SK-MEL-5 (cell line): ENCODE results near the gene CAMK2D. TPM values are rescaled to one million over a fixed set of nuclear protein-coding genes. Genes with fewer than 3 reads are reported as not detected.

Source experiments
- DNase-seq: peaks from one replicate; pipeline ENCODE4 v3.0.0-alpha.2; 2016; ENCODE audit warnings: low read depth, low spot score
- in situ Hi-C: cut with HindIII; loops from 2 replicates; pipeline ENCODE4 v1.10.0; 2016; ENCODE audit warnings: low sequenced_read_pairs, high pct_unique_total_duplicates, low pct_unique_long_range_greater_than_20kb
- total RNA-seq: library from RNA; depleted of rRNA; stranded (reverse); fragments of >200 nt; shearing (Covaris generic); gene quantifications from 2 replicates; pipeline ENCODE4 v1.2.3, GENCODE V29; 2014

The CAMK2D gene
- total RNA-seq, 1 experiment from 2014 or later, result 19.3 TPM

- no peak for DNase-seq
- in situ Hi-C loops, result no loop called here
Measured at GRCh38 chr4:113541933-113542332, 219.6 kb downstream of the CAMK2D start.

DNA sequence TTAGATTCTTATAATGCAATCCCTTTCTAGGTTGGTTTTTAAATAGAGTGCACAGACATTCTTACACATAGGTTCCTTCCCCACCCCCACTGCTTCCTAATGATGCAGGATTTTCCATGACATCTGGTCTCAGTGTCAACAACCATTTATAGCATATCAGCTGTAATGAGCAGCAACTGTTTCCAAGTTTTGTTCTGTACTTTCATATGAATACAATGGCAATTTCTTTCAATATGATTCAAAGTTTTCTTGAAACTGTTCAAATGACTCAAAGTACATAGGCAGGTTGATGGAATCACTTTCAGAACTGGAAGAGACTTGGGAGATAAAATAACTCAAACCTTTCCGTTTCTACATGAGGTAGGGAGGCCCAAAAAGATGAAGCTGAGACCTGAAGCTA is 220.7 kb downstream of the CAMK2D start:
- in situ Hi-C loops, result no loop called here

GRCh38 chr4:113539408-113539807 is 222.1 kb downstream of the CAMK2D start:
- in situ Hi-C loops, result no loop called here
- DNase-seq, result no peak

More for the DNA sequence above, 220.7 kb downstream of the CAMK2D start:
- DNase-seq, result no peak

- in situ Hi-C loops, result no loop called here
- DNase-seq, result no peak
Measured at GRCh38 chr4:113537628-113538027, 223.9 kb downstream of the CAMK2D start.

DNA sequence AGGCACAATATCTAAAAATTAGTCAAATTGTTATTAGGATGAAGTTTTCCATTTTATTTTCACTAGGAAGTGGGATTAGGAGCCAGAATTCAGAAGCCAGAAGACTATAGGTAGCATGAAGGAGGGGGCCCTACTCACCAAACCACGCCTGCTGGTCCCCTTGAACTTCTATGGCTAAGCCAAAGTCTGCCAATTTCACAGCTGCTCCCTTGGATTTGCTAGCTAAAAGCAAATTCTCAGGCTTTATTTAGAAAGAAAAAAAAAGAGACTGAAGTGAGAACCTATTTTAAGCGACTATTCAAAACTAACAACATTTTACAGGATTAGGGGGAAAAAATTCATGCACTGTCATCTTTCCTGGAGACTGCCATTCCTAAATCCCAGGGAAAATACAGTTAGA is 224.3 kb downstream of the CAMK2D start:
- in situ Hi-C loops, result no loop called here
- no peak for DNase-seq

GRCh38 chr4:113534711-113535110 is 226.8 kb downstream of the CAMK2D start:
- in situ Hi-C loops, result no loop called here
- DNase-seq, result no peak

- in situ Hi-C loops, result no loop called here
- DNase-seq, result no peak
Measured at GRCh38 chr4:113531572-113531971, 230.0 kb downstream of the CAMK2D start.

DNA sequence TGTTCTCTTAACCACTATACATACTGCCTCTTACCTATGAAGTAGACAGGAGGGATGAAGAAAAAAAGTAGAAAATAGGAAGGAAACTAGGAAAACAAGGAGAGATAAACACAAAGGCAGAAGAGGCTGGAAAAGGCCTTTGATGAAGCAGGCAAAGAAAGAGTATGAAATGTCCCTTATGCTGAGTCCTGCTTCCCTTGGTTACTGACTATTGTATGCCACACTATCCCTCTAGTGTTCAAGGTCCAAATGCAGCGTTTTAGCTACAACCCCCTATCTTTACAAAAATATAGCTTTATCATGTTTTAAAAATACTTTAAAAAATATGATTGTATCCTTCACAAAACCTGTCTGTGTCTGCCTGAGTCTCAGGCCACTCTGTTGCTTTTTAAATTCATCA is 233.1 kb downstream of the CAMK2D start:
- DNase-seq, result no peak
- in situ Hi-C loops, result no loop called here

- in situ Hi-C loops, result no loop called here
- DNase-seq, result no peak
Measured at GRCh38 chr4:113525521-113525920, 236.0 kb downstream of the CAMK2D start.

GRCh38 chr4:113524505-113525186 is 236.9 kb downstream of the CAMK2D start:
- DNase-seq, result no peak
- in situ Hi-C loops, result no loop called here

- in situ Hi-C loops, result no loop called here
- DNase-seq, result no peak
Measured at GRCh38 chr4:113524096-113524495, 237.4 kb downstream of the CAMK2D start.

DNA sequence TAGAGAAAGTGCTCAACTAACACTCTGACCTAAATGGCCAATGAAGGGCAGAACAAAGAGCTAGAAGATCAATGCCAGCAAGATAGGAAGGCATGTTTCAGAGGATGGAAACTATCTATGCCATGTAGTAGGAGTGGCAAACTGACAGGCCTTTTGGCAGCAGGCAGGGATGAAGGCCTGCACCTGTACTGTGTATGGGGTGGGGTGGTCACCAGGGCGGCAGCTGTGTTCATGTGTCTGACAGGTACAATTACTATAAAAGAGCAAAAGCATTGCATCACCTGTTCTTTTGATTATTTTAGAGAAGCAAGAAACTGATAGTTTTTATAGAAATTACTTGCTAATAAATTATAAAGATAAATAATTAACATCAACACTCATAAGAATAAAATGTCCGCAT is 239.1 kb downstream of the CAMK2D start:
- no peak for DNase-seq
- in situ Hi-C loops, result no loop called here

- in situ Hi-C loops, result no loop called here
- no peak for DNase-seq
Measured at GRCh38 chr4:113513382-113513781, 248.2 kb downstream of the CAMK2D start.

DNA sequence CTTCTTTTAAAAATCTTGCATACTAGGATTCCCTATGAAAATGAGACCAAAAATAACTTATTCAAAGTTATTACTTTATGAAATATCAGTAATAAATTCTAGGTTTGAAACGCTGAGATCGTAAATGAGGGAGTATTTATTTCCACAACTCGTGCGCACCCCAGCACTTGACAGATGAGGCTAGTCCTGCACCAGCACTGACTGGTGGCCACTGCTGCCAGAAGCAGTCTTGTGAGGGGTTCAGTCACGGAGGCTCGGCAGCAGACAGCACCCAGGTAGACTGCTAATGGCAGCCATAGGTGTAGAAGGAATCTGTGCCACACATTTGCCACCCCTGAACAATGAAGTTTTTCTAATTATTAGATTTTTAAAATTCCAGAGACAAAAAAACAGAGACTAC is 248.7 kb downstream of the CAMK2D start:
- DNase-seq, result no peak
- in situ Hi-C loops, result no loop called here

DNA sequence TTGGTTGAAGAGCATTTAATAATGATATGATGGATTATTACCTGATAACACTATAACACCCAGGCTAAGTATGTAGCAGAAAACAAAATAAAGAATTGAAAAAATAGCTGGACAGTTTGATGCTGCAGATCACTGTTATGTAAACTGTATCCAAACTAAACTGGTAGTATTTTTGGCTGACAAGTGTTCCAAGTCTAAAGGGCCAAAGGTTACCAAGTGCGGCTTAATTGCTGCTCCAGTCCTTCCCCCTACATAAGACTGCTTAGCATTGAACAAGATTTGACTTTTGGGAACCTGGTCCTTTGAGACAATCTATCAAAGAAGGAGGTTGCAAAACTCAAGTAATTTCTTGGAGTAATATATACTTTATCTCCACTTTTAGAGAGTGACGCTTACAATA is 249.6 kb downstream of the CAMK2D start:
- in situ Hi-C loops, result no loop called here

GRCh38 chr4:113509851-113510250 is 251.7 kb downstream of the CAMK2D start:
- in situ Hi-C loops, result no loop called here
- no peak for DNase-seq

More for the DNA sequence above, 249.6 kb downstream of the CAMK2D start:
- no peak for DNase-seq

GRCh38 chr4:113505044-113505443 is 256.5 kb downstream of the CAMK2D start:
- peak; percentile 82 for DNase-seq
- in situ Hi-C loops, result no loop called here

DNA sequence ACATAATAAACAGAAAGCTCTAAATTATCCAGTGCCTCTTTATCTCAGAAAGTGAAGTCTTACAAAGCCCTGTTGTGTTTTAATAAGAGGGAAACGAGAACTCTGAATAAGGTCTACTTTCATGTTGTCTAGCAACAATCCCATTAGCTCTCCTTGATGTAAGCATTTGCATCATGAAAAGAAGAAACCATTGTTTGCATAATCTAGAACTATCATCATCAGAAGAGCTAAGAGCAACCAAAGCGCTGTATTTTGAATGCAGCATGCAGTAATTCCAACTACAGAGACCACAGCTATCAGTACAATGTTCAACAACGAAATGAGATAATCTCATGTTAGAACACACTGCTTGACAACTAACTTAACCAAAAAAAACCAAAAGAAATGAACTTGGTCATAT is 257.1 kb downstream of the CAMK2D start:
- in situ Hi-C loops, result no loop called here
- peak; percentile 75 for DNase-seq

- in situ Hi-C loops, result no loop called here
- DNase-seq, result peak; percentile 59
Measured at GRCh38 chr4:113503691-113504090, 257.8 kb downstream of the CAMK2D start.

DNA sequence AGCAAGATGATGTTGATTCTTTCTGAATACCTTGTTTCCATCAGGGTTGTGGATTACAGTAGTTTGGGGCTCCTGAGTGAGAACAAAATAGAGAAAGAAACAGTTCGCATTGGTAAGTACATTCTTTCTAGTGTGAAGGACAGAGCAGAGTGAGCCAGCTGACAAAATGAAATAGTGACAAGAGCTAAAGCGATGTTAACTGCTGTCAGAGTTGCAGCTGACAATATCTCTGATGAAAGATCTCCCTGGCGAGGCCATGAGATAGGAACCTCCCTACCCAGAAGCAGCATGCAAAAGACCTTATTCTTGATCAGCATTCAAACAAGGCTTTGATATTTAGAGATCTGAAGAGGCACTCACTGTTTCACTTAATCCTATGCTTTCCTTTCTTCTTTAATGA is 258.6 kb downstream of the CAMK2D start:
- in situ Hi-C loops, result no loop called here
- peak; percentile 39 for DNase-seq
